HG03520 (cell line): Measurements from ENCODE around the gene DET1.
"Not testable (repeated sequence)": the region's sequence is repeated elsewhere in the genome, so short reads cannot be mapped to it uniquely, and the experiment has no call there.

Experiments used
- ATAC-seq: cut with Tn5 transposase; IDR thresholded peaks from one replicate; pipeline ENCODE4 v1.9.1; 2021; ENCODE audit warnings: mild to moderate bottlenecking, moderate library complexity; ENCODE audit not compliant: unreplicated experiment

The DET1 gene

DNA sequence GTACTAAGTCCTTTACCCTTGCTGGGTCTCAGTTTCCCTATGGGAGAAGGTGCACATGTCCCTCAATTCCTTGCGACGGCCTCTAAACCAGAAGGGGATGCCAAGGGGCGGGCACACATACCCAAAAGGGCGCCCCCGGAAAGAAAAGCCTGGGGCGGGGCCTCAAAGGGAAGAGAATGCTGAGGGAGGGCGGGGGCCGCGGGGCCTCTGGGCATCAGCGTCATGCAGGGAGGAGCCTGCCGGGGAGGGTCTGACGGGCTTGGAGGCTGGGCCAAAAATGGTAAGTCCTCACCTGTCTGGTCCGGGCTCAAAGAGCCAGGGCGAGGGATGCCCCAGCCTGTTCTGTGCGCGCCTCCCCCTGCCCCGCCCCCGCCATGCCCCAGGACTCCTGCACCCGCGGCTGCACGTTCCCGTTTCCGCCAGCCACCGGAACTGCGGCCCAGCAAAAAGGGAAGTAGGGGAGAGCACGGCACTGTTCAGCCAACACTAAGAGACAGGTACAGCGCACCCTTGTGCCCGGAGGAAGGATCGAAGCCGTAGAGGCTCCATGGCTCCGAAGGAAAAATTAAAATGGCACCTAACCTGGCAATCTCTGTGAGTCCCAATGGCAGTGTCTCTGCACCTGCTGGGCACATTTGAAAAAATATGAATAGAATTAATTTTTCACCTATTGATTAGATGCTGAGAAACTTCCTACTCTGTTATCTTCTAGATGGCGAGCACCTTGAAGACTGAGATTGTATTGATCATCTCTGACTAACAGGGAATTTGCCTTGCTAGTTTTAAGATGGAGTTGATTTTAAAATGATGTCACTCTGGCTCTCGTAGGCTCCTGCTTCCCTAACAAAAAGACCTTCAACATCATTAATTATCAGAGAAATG lies at the start of gene DET1:
Gene DET1, minus strand, starts transcription at position 434 of the 882 bp plus-strand sequence. CDS start 14,976 bp downstream, outside the sequence.
- ATAC-seq = peak; percentile 98

DNA sequence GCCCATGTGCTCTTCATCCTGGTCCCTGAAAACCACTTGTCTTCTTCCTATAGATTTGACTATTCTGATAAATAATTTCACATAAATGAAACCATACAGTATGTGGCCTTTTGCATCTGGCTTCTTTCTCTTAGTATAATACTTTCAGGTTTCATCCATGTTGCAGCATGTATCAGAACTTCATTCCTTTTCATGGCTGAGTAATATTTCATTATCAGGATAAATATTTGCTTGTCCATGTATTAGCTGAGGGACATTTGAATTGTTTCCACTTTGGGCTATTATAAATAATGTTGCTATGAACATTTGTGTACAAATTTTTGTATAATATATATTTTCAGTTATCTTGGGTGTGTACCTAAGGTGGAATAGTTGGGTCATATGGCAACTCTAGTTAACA lies 44.9 kb upstream of the DET1 start:
- no peak for ATAC-seq

DNA sequence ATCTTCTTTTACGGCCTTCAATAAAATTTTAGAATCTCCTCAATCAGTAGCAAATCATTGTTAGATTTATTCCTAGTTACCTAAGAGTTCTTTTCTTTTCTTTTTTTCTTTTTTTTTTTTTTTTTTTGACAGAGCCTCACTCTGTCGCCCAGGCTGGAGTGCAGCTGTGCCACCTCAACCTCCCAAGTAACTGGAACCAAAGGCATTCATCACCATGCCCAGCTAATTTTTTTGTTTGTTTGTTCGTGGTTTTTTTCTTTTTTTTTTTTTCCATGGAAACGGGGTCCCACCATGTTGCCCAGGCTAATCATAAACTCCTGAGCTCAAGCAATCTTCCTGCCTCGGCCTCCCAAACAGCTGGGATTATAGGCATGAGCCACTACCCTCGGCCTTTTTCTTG lies 44.3 kb upstream of the DET1 start:
- no peak for ATAC-seq

DNA sequence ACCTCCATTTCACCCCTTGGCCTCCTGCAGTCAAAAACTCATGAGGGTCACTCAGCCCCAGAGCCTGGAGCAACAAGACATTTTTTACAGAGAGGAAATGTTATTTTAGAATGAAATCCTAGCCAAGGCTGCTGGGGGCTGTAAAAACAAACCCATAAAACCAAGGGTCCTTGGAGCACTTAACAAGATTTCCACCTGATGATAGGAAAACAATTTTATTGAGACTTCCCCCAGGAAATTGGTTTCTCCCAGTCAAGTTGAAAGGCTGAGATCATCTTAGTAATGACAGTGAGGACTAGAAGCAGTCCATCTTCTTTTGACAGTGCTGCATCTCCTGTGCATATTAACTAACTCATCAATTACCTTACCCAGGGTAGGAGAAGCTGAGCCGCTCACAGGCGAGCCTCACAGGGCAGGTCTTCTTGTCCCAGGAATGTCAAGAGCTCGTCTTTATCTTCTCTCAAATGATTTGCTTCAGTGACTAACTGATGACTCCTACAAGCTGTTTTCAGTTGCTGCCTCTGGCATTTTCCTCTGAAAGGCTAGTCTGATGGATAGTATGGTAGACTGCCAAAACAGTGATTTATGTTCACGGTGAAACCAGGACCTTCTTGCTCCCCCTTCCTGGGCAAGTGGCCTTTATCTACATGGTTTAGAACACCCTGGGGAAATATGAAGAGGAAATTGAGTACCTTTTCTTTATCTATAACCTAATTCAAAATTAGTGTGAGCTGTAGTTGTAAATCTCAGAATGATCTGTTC lies 40.1 kb upstream of the DET1 start:
- no peak for ATAC-seq

DNA sequence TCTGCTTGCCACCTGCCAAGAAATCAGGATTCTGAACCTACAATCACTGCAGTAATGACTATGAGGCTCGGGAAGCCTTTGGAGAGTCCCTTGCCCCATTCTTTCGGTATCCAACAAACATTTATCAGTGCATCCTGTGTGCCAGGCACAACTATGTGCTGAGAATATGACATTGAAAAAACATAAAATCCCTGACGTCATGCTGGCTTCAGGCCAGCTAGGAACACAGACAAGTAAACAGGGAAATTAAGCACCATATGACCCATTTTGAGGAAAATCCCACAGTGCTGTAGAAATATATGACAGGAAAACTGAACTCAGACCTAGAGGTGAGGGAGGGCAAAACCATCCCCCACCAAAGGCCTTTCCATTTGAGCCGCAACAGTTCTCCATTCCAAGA lies 34.1 kb upstream of the DET1 start:
- ATAC-seq = no peak

DNA sequence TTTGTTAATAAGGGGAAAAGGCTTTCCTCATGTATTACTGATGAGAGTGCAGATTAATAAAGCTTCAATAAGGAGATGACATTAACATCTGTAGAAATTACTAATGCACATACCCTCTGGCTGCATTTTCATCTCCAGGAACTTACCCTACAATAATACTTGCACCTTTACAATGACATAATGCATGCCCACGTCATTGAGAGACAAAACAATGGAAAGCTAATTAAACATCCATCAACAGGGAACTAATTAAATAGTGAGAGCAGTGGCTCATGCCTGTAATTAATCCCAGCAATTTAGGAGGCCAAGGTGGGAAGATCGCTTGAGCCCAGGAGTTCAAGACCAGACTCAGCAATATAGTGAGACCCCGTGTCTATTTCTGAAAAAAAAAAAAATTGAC lies 32.8 kb upstream of the DET1 start:
- ATAC-seq = no peak

DNA sequence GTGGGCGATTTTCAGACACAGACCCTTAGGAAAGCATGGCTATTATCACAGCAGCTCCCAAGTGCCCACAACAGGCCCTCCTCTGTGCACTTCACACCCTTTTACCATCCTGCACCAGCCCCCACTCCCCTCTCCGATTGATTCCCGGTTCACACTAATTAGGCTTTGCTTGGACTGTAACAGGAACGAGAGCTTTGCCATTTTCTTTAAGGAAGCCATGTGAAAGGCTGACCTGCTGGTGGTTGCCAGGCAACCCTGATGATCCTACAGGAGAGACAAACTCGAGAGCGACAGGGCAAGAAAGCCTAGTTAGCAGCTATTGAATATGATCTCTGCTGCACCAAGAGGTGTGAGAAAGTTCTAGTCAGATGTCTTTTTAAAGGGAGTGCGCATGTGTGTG lies 28.2 kb upstream of the DET1 start:
- ATAC-seq = no peak

DNA sequence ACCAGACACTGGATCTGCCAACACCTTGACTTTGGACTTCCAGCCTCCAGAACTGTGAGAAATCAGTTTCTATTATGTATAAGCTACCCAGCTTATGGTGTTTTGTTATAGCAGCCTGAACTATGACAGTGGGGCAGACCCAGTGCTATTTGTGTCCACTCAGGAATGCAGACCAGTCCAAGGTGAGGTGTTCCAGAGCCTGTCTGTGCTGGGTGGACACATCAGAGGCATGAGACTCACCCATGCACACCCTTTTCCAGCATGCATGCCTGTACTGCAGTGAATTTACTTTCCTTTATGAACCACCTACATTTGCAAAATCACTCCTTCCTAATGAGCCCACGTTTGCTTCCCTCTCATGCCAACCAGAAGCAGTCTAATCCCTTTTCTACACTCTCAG lies 27.6 kb upstream of the DET1 start:
- ATAC-seq = no peak

DNA sequence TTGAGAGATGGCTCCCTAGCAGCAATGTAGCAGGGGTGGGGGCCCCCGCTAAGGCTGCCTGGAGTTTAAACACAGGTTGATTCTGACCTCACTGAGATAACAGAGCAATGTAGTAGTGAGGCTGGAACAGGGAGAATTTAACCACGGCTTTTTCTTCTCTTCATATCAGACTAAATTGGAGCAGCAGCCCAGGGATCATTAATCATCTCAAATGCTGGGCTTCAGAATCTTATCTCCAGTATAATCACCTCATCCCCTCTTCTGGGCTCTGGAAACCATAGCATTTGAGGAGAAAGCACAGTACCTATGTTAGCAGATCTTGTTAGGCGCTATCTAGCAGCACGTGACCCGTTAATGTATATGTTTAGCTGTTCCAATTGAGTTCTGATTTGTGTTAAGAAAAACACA lies 25.4 kb upstream of the DET1 start:
- ATAC-seq = no peak

DNA sequence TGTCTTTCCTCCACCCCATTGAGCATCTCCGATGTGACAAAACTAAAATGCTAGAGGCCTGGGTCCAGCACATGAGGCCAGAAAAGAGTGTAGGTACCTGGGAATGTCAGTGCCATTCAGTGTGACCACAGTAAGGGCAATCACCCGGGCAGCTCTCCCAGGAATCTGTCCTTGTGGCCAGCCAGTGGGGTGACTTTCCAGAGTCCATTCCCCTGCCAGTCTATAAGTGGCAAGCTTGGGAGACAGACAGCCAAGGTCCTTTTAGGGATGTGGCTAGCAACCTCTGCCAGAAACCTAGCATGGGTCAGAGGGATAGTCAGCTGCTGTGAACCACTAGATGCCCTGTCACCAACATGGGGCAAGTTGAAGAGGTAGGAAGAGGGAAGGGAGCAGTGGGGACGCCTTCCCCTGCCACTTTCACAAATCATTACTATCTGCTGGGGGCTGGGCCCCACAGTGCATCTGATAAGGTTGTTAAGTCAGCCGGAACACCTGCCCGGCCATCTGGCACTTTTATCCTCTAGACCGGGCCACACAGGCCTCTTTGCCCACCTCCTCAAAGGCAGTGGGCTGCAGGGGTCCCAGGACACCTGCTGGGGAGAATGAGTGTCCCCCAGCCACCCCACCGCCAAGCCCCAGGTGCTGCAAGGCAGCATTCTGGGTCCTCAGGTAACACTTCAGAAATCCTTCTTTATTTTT lies 24.8 kb upstream of the DET1 start:
- ATAC-seq = no peak

DNA sequence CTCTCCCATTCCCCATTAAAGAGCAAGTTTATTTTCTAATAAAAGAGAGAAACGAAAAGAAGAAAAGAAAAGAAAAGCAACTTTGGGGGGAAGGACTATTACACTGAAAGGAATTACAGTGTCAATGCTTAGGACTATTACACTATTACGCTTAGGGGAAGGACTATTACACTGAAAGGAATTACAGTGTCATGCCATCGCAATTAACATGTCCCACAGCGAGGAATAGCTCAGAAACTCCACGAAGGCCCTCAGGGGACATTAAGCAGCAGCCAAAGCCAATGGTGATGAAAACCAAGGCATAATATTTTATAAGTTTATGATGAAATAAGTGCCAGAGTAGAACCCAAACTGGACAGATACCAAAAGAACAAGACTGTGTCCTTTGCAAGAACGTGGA lies 22.1 kb upstream of the DET1 start:
- no peak for ATAC-seq

DNA sequence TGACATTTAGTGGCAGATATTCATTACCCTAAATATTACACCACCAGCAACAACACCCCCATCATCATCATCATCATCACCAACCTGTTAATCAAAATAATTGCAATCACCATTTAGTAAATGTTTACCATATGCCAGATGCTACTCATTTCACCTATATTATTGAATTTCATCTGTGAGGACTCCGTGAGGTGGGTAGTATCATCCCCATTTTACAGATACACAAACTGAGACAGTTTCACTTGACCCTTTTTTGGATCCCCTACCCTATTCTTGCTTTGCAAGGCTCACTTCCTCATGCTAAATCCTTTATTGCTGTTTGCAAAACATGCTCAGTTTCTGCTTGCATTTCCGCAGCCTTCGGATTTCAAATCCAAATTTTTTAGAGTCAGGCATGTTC lies 18.3 kb upstream of the DET1 start:
- ATAC-seq = no peak

DNA sequence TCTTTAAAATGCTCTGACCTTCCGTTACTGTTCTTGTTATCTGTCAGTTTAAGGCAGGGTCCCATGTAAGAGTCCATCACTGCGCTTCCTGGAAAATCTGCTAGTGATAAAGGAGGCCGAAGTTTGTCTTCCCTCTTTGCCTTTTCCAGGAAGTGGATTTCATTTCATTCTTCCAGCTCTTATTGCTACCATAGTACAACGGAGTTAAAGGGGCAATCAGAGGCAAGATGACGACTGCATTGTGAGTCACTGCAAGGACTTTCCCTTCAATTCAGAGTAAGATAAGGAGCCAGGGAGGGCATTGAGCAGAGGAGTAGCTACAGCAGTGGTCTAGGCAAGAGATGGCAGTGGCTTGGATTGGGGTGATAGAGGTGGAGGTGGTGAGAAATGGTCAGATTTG lies 17.2 kb upstream of the DET1 start:
- ATAC-seq = no peak

DNA sequence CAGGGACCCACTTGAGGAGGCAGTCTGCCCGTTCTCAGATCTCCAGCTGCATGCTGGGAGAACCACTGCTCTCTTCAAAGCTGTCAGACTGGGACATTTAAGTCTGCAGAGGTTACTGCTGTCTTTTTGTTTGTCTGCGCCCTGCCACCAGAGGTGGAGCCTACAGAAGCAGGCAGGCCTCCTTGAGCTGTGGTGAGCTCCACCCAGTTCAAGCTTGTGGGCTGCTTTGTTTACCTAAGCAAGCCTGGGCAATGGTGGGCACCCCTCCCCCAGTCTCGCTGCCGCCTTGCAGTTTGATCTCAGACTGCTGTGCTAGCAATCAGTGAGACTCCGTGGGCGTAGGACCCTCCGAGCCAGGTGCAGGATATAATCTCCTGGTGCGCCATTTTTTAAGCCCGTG lies 13.1 kb upstream of the DET1 start:
- ATAC-seq = not testable (repeated sequence)

DNA sequence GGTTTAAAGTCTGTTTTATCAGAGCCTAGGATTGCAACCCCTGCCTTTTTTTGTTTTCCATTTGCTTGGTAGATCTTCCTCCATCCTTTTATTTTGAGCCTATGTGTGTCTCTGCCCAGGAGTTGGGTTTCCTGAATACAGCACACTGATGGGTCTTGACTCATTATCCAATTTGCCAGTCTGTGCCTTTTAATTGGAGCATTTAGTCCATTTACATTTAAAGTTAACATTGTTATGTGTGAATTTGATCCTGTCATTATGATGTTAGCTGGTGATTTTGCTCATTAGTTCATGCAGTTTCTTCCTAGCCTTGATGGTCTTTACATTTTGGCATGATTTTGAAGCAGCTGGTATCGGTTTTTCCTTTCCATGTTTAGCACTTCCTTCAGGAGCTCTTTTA lies 11.5 kb upstream of the DET1 start:
- ATAC-seq = not testable (repeated sequence)

DNA sequence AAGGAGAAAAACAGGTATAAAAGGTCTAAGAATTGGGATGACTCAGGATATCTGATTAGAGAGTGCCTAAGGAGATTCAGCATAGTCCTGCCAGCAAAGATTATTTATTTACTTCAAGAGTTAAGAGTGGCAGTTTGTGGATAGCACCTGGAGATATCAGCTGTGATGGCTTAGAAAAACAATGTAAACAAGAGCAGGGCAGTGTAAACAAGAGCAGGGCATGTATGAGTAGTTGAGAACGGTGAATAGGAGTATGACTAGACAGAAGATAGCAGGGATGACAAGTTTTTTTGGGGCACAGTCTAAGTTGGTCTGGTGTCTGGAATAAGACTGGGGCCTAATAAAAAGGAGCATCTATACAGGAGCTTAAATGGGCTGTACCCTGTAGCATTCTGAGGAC lies 1.5 kb upstream of the DET1 start:
- not testable (repeated sequence) for ATAC-seq

DNA sequence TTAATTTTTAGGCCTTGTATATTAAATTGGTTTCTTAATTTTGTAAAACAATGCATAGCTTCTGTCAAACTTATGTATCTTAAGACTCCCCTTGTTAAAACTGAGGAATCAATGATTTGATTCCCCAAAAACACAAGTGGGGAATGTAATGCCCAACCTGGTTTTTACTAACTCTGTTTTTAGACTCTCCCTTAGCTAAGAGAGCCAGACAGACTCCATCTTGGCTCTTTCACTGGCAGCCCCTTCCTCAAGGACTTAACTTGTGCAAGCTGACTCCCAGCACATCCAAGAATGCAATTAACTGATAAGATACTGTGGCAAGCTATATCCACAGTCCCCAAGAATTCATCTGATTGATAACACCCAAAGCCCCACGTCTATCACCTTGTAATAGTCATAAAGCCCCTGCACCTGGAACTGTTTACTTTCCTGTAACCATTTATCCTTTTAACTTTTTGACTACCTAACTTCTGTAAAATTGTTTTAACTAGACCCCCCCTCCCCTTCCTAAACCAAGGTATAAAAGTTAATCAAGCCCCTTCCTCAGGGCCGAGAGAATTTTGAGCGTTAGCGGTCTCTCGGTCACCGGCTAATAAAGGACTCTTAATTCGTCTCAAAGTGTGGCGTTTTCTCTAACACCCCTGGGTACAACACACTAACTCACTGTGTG lies 768 bp downstream of the DET1 start:
- not testable (repeated sequence) for ATAC-seq

DNA sequence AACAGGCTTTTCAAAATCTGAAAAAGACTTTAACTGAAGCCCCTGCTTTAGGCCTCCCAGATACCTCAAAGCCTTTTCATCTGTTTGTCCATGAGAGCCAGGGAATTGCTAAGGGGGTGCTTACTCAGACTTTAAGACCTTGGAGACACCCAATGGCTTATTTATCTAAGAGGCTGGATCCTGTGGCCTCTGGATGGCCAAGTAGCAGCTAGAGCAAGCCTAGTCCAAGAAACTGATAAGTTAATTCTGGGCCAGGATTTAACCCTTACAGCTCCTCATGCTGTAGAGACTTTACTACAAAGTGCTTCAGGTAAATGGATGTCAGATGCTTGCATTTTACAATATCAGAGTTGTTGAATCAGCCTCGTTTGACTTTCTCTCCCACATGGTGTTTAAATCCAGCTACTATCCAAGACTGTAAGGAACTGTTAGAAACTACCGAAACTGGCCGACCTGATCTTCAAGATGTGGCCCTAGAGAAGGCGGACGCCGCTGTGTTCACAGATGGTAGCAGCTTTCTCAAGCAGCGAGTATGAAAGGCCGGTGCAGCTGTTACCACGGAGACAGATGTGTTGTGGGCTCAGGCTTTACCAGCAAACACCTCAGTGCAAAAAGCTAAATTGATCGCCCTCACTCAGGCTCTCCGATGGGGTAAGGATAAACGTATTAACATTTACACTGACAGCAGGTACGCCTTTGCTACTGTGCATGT lies 3.3 kb downstream of the DET1 start:
- ATAC-seq = no peak

DNA sequence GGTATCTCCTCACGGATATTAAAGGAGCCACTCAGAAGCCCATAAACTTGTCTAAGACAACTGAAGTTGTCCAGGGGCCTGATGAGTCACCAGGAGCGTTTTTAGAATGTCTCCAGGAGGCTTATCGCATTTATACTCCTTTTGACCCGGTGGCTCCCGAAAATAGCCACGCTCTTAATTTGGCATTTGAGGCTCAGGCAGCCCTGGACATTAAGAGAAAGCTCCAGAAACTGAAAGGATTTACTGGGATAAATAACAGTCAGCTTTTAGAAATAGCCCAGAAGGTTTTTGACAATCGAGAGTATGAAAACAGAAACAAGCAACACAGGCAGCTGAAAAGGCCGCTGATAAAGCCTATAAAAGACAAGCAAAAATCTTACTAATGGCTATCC lies 4.1 kb downstream of the DET1 start:
- no peak for ATAC-seq

DNA sequence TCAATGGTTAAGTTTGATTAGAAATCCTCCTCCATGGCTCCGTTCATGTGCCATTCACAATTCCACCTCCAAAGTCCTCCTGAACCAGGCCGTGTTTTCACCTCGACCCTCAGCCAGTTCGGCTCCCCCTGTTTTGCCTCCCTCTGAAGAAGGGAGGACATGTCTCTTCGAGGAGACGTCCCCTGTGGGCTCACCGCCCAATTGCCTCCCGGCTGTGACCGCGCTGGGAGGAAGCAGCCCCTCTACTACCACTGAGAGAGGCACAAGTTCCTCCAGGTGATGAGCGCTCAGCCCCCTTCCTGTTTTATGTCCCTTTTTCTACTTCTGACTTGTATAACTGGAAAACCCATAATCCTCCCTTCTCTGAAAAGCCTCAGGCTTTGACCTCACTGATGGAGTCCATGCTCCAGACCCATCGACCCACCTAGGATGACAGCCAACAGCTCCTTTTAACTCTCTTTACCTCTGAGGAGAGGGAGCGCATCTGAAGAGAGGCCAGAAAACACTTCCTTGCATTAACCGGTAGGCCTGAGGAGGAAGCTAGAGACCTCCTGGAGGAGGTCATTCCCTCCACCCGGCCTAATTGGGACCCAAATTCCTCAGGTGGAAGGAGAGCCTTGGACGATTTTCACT lies 4.7 kb downstream of the DET1 start:
- ATAC-seq = no peak
